Parathyroid adenoma (tissue), 2 donors: Measurements from ENCODE around the gene GNG14.

Source experiments
- H2AFZ ChIP-seq: fragments of 300-600 bp; sonication (generic); one replicate; pipeline ENCODE4 v1.7.0; 2017; ENCODE audit warnings: antibody characterized with exemption, mild to moderate bottlenecking
- H3K27ac ChIP-seq: fragments of 300-600 bp; sonication (generic); one replicate; pipeline ENCODE4 v1.7.0; 2017
- H3K27me3 ChIP-seq: fragments of 300-600 bp; sonication (generic); one replicate; pipeline ENCODE4 v1.7.0; 2017; ENCODE audit warnings: low read length; ENCODE audit not compliant: control insufficient read depth, insufficient read depth
- H3K36me3 ChIP-seq: fragments of 300-600 bp; sonication (generic); one replicate; pipeline ENCODE4 v1.7.0; 2017; ENCODE audit warnings: low read length; ENCODE audit not compliant: control insufficient read depth, insufficient read depth
- H3K4me1 ChIP-seq: fragments of 300-600 bp; sonication (generic); one replicate; pipeline ENCODE4 v1.7.0; 2017; ENCODE audit warnings: control low read depth
- H3K4me2 ChIP-seq: fragments of 300-600 bp; sonication (generic); one replicate; pipeline ENCODE4 v1.7.0; 2017; ENCODE audit warnings: low read length
- H3K4me3 ChIP-seq: fragments of 300-600 bp; sonication (generic); one replicate; pipeline ENCODE4 v1.7.0; 2017; ENCODE audit warnings: low read depth, low read length
- H3K79me2 ChIP-seq: fragments of 300-600 bp; sonication (generic); one replicate; pipeline ENCODE4 v1.7.0; 2017; ENCODE audit warnings: control low read depth
- H3K9ac ChIP-seq: fragments of 300-600 bp; sonication (generic); one replicate; pipeline ENCODE4 v1.7.0; 2017; ENCODE audit warnings: mild to moderate bottlenecking
- H3K9me3 ChIP-seq: fragments of 300-600 bp; sonication (generic); one replicate; pipeline ENCODE4 v1.7.0; 2017; ENCODE audit warnings: low read length; ENCODE audit not compliant: control insufficient read depth
- CTCF ChIP-seq: fragments of 300-600 bp; sonication (generic); IDR thresholded peaks from one replicate; pipeline ENCODE4 v1.7.0; 2017; ENCODE audit warnings: antibody characterized with exemption, mild to moderate bottlenecking
- donor health status: primary hyperparathyroidism.

The GNG14 gene

GRCh38 chr19:12666265-12667048 lies 21.3 kb upstream of the GNG14 start, which contains the start of the genes MAN2B1 and WDR83:
TSS of gene MAN2B1 (minus strand) at chr19:12666742. CDS start at chr19:12666701, 41 bp downstream.
TSS of gene WDR83 (plus strand) at chr19:12666807. CDS start at chr19:12669791, 2,984 bp downstream.
- Histone ChIP-seq H3K9ac (no peak within 1 kb of the TSS), H3K27me3 (no peaks in the 10 kb centered on the region), H2AFZ (peak within 1 kb of the TSS; percentile 91), H3K4me1 (peaks cover 10% of the 10 kb centered on the region), H3K27ac (peak within 1 kb of the TSS; percentile 22), H3K36me3 (no peaks in the 10 kb centered on the region), H3K79me2 (peaks cover 5% of the 10 kb centered on the region), H3K4me3 (peak within 1 kb of the TSS; percentile 76), H3K9me3 (no peaks in the 10 kb centered on the region), H3K4me2 (peak within 1 kb of the TSS; percentile 98)
- no peak for TF ChIP-seq CTCF

GRCh38 chr19:12667731-12668302 lies 20.0 kb upstream of the GNG14 start:
- Histone ChIP-seq H3K9me3 (no peaks in the 10 kb centered on the region), H3K27ac (no peak overlapping the region), H3K79me2 (peaks cover 5% of the 10 kb centered on the region), H3K27me3 (no peaks in the 10 kb centered on the region), H3K4me2 (peak overlapping the region; percentile 100), H3K9ac (no peak overlapping the region), H2AFZ (no peak overlapping the region), H3K4me1 (peaks cover 10% of the 10 kb centered on the region), H3K36me3 (no peaks in the 10 kb centered on the region), H3K4me3 (no peak overlapping the region)
- TF ChIP-seq CTCF, result no peak

GRCh38 chr19:12668346-12668745 lies 19.5 kb upstream of the GNG14 start:
- H3K9ac ChIP-seq, result no peak overlapping the region
- H3K36me3 ChIP-seq, result no peaks in the 10 kb centered on the region
- peak overlapping the region; percentile 100 for H3K4me2 ChIP-seq
- no peak overlapping the region for H2AFZ ChIP-seq
- peak overlapping the region; percentile 97 for H3K4me3 ChIP-seq
- H3K9me3 ChIP-seq, result no peaks in the 10 kb centered on the region
- peaks cover 10% of the 10 kb centered on the region for H3K4me1 ChIP-seq
- TF ChIP-seq CTCF, result no peak
- H3K79me2 ChIP-seq, result peaks cover 5% of the 10 kb centered on the region
- peak overlapping the region; percentile 95 for H3K27ac ChIP-seq
- H3K27me3 ChIP-seq, result no peaks in the 10 kb centered on the region

- TF ChIP-seq CTCF, result no peak
- Histone ChIP-seq H3K4me1 (peaks cover 10% of the 10 kb centered on the region), H3K79me2 (peaks cover 5% of the 10 kb centered on the region), H3K36me3 (no peaks in the 10 kb centered on the region), H3K27ac (peak overlapping the region; percentile 95), H3K9me3 (no peaks in the 10 kb centered on the region), H3K9ac (peak overlapping the region; percentile 24), H3K4me2 (peak overlapping the region; percentile 100), H3K4me3 (peak overlapping the region; percentile 97), H2AFZ (peak overlapping the region; percentile 75), H3K27me3 (no peaks in the 10 kb centered on the region)
Measured at GRCh38 chr19:12668932-12669269, 18.9 kb upstream of the GNG14 start.
